Omental fat pad (tissue), 4 donors: ENCODE data around the gene ARL8A. TPM values are rescaled to one million over a fixed set of nuclear protein-coding genes. Genes with fewer than 3 reads are reported as not detected.

Experiments
- ATAC-seq: fragments of 150-250 bp; one replicate; pipeline ENCODE4 v1.9.1; 2016; ENCODE audit warnings: mild to moderate bottlenecking, moderate library complexity; ENCODE audit not compliant: low FRiP score
- DNase-seq: peaks from one replicate; pipeline ENCODE4 v3.0.0-alpha.2; 2019; ENCODE audit warnings: low spot score
- CTCF ChIP-seq, 3 donors: fragments of 450-650 bp; IDR thresholded peaks; one replicate each; pipeline ENCODE4 v1.5.1; 2016 to 2017; ENCODE audit warnings: antibody characterized with exemption in 3 of 3, mild to moderate bottlenecking in 3 of 3, moderate library complexity in 2 of 3
- total RNA-seq, 4 donors: library from RNA; depleted of rRNA; stranded (reverse); fragments of >200 nt; gene quantifications; one replicate each; pipeline ENCODE4 v1.1.0, GENCODE V29; 2016

ARL8A gene
- total RNA-seq, 4 donors from 2014 or later, result 31.1 to 61.8 (median 43.0) TPM

- DNase-seq, result no peak
- peak; percentile 41 for ATAC-seq
- no peak for TF ChIP-seq CTCF (IDR thresholded peaks at IDR 0.05)
Measured at GRCh38 chr1:202107321-202107761, 37.2 kb downstream of the ARL8A start.

GRCh38 chr1:202106340-202107254 is 37.9 kb downstream of the ARL8A start:
- TF ChIP-seq CTCF (IDR thresholded peaks at IDR 0.05), result no peak
- ATAC-seq, result no peak
- DNase-seq, result no peak

GRCh38 chr1:202105571-202106339 is 38.8 kb downstream of the ARL8A start:
- ATAC-seq, result no peak
- DNase-seq, result no peak
- TF ChIP-seq CTCF (IDR thresholded peaks at IDR 0.05), result no peak

- ATAC-seq (no peak), DNase-seq (no peak)
- no peak for TF ChIP-seq CTCF (IDR thresholded peaks at IDR 0.05)
Measured at GRCh38 chr1:202104073-202104472, 40.5 kb downstream of the ARL8A start.

- ATAC-seq (no peak), DNase-seq (no peak)
- TF ChIP-seq CTCF (IDR thresholded peaks at IDR 0.05), result no peak
Measured at GRCh38 chr1:202101184-202101583, 43.4 kb downstream of the ARL8A start.

- TF ChIP-seq CTCF (IDR thresholded peaks at IDR 0.05), result no peak
- DNase-seq (no peak), ATAC-seq (no peak)
Measured at GRCh38 chr1:202093858-202094257, 50.7 kb downstream of the ARL8A start.
